Uterus (tissue), 4 donors: ENCODE measurements around the gene CFAP43. TPM values are rescaled to one million over a fixed set of nuclear protein-coding genes. Genes with fewer than 3 reads are reported as not detected.

Experiments
- DNase-seq, 2 donors: peaks; one replicate each; pipeline ENCODE4 v3.0.0-alpha.2; 2019 to 2020
- H3K27ac ChIP-seq, 2 donors: fragments of 200-600 bp; sonication (generic); 1 replicate in 1 of 2; 2 replicates in 1 of 2; pipeline ENCODE4 v1.5.1; 2016 to 2018
- H3K27me3 ChIP-seq, 2 donors: fragments of 200-600 bp; sonication (generic); one replicate each; pipeline ENCODE4 v1.5.1; 2018 to 2019; ENCODE audit warnings: control low read depth in 1 of 2
- H3K36me3 ChIP-seq, 2 donors: fragments of 200-600 bp; sonication (generic); one replicate each; pipeline ENCODE4 v1.5.1; 2019; ENCODE audit warnings: control low read depth in 1 of 2
- H3K4me1 ChIP-seq, 2 donors: fragments of 200-600 bp; sonication (generic); one replicate each; pipeline ENCODE4 v1.5.1; 2018 to 2019; ENCODE audit warnings: control low read depth in 1 of 2
- H3K4me3 ChIP-seq, 2 donors: fragments of 200-600 bp; sonication (generic); 1 replicate in 1 of 2; 2 replicates in 1 of 2; pipeline ENCODE4 v1.5.1; 2018 to 2019; ENCODE audit warnings: mild to moderate bottlenecking in 1 of 2
- H3K9me3 ChIP-seq, 2 donors: fragments of 200-600 bp; sonication (generic); one replicate each; pipeline ENCODE4 v1.5.1; 2019; ENCODE audit warnings: control low read depth in 1 of 2
- CTCF ChIP-seq, 4 experiments: fragments of 200-600 bp in 2 of 4; fragments of 450-650 bp in 2 of 4; sonication (generic) in 2 of 4; IDR thresholded peaks; one replicate each; pipeline ENCODE4 v1.5.1; 2016 to 2019; ENCODE audit warnings: antibody characterized with exemption in 4 of 4, mild to moderate bottlenecking in 2 of 4, moderate library complexity in 1 of 4
- POLR2A ChIP-seq, 2 donors: fragments of 450-650 bp; IDR thresholded peaks; one replicate each; pipeline ENCODE4 v1.6.1; 2016; ENCODE audit warnings: antibody characterized with exemption in 2 of 2, mild to moderate bottlenecking in 1 of 2, moderate library complexity in 1 of 2
- intact Hi-C: fragments of 100-400 bp; cut with DNase I; formaldehyde crosslinking; loops from one replicate; pipeline ENCODE4 v1.15.1; 2023; ENCODE audit warnings: low total_unique reads
- total RNA-seq, 4 donors: library from RNA; depleted of rRNA in 3 of 4; stranded (reverse); fragments of >200 nt in 3 of 4; gene quantifications; one replicate each; pipeline versions ENCODE4 v1.1.0 to v1.2.4, GENCODE V29; 2014 to 2023
- donor health status: DM: yes; HTN: yes; CAD: no.

The CFAP43 gene
- total RNA-seq, 4 donors from 2014 or later = 3.1 to 23.8 (median 3.8) TPM

- intact Hi-C loops = no loop called here
- no peak overlapping the region for H3K27ac ChIP-seq
- no peak for DNase-seq
- no peaks in the 10 kb centered on the region for H3K36me3 ChIP-seq
- H3K4me3 ChIP-seq = no peak overlapping the region
- H3K4me1 ChIP-seq = no peaks in the 10 kb centered on the region
- TF ChIP-seq POLR2A (IDR thresholded peaks at IDR 0.05) (no peak), CTCF (IDR thresholded peaks at IDR 0.05) (no peak)
- no peaks in the 10 kb centered on the region for H3K27me3 ChIP-seq
- no peaks in the 10 kb centered on the region for H3K9me3 ChIP-seq
Measured at GRCh38 chr10:104220522-104220921, 11.6 kb downstream of the CFAP43 start.

GRCh38 chr10:104218751-104219150 is 13.4 kb downstream of the CFAP43 start:
- intact Hi-C loops = no loop called here
- no peaks in the 10 kb centered on the region for H3K27me3 ChIP-seq
- H3K36me3 ChIP-seq = no peaks in the 10 kb centered on the region
- no peak overlapping the region for H3K27ac ChIP-seq
- no peak for DNase-seq
- no peak overlapping the region for H3K4me3 ChIP-seq
- TF ChIP-seq CTCF (IDR thresholded peaks at IDR 0.05) (no peak), POLR2A (IDR thresholded peaks at IDR 0.05) (no peak)
- H3K4me1 ChIP-seq = no peaks in the 10 kb centered on the region
- no peaks in the 10 kb centered on the region for H3K9me3 ChIP-seq

GRCh38 chr10:104216631-104217030 is 15.5 kb downstream of the CFAP43 start:
- H3K4me3 ChIP-seq = no peak overlapping the region
- no peaks in the 10 kb centered on the region for H3K36me3 ChIP-seq
- DNase-seq = no peak
- H3K27me3 ChIP-seq = no peaks in the 10 kb centered on the region
- no peaks in the 10 kb centered on the region for H3K4me1 ChIP-seq
- TF ChIP-seq CTCF (IDR thresholded peaks at IDR 0.05) (no peak), POLR2A (IDR thresholded peaks at IDR 0.05) (no peak)
- intact Hi-C loops = no loop called here
- no peaks in the 10 kb centered on the region for H3K9me3 ChIP-seq
- no peak overlapping the region for H3K27ac ChIP-seq

- H3K4me3 ChIP-seq = no peak overlapping the region
- no peaks in the 10 kb centered on the region for H3K27me3 ChIP-seq
- H3K9me3 ChIP-seq = no peaks in the 10 kb centered on the region
- no peaks in the 10 kb centered on the region for H3K4me1 ChIP-seq
- intact Hi-C loops = no loop called here
- no peak for TF ChIP-seq POLR2A (IDR thresholded peaks at IDR 0.05)
- TF ChIP-seq CTCF (IDR thresholded peaks at IDR 0.05) = peak; percentile 26 to 56 (median 47)
- no peak overlapping the region for H3K27ac ChIP-seq
- no peaks in the 10 kb centered on the region for H3K36me3 ChIP-seq
- peak in 1 of 2 donors; percentile 20 for DNase-seq
Measured at GRCh38 chr10:104209575-104210198, 22.5 kb downstream of the CFAP43 start.

- no peaks in the 10 kb centered on the region for H3K4me1 ChIP-seq
- TF ChIP-seq POLR2A (IDR thresholded peaks at IDR 0.05) (no peak), CTCF (IDR thresholded peaks at IDR 0.05) (no peak)
- H3K9me3 ChIP-seq = no peaks in the 10 kb centered on the region
- no peak overlapping the region for H3K4me3 ChIP-seq
- no peak for DNase-seq
- no peaks in the 10 kb centered on the region for H3K27me3 ChIP-seq
- no peak overlapping the region for H3K27ac ChIP-seq
- intact Hi-C loops = no loop called here
- H3K36me3 ChIP-seq = no peaks in the 10 kb centered on the region
Measured at GRCh38 chr10:104208730-104209129, 23.4 kb downstream of the CFAP43 start.
